Stimulated activated CD4-positive, alpha-beta T cell treated with anti-CD3 and anti-CD28 coated beads, Interleukin-1b, Interleukin-23, amount 100 ng/mL, for 48 hours (primary cell): ENCODE results near the gene ZNF541.
"Not testable (repeated sequence)": the region's sequence is repeated elsewhere in the genome, so short reads cannot be mapped to it uniquely, and the experiment has no call there.

Experiments used
- DNase-seq: peaks from one replicate; pipeline ENCODE4 v3.0.0-alpha.2; 2020

Gene ZNF541

GRCh38 chr19:47600246-47601179 is 27.6 kb upstream of the ZNF541 start:
- peak; percentile 100 for DNase-seq

DNA sequence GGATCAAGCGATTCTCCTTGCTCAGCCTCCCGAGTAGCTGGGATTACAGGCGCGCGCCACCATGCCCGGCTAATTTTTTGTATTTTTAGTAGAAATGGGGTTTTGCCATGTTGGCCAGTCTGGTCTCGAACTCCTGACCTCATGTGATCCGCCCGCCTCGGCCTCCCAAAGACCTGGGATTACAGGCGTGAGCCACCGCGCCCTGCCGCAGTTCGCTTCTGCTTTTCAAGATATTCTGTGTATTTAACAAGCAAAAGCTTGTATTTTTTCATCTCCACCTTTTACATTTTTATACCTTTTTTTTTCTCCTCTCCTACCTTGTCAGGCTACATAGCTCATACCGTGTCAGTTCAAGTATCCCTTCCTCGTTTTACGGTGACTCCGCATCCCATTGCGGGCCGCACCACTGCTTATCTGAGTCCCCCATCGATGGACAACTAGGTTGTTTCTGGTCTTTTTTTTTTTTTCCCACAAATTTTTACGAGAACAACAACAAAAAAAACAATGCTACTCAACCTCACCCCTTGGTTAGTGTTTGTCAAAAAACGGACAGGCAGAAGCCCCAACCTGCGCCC is 26.8 kb upstream of the ZNF541 start:
- DNase-seq, result not testable (repeated sequence)

- DNase-seq, result no peak
Measured at GRCh38 chr19:47598407-47599349, 25.7 kb upstream of the ZNF541 start.

DNA sequence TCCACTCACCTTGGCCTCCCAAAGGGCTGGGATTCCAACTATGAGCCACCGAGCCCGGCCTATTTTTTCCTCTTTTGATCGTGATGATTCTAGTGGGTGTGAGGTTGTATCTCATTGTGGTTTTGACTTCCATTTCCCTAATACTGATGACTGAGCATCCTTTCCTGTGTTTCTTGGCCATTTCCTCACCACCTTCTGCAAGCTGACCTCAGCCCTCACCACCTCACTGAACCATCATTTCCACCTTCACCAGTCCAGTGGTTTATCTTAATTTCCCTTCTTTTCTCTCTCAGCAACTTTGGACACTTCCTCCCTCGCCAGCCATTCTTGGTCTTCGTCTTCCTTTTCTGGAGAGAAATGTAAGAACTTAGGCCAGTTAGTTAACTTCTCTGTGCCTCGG is 23.0 kb upstream of the ZNF541 start:
- DNase-seq, result no peak

DNA sequence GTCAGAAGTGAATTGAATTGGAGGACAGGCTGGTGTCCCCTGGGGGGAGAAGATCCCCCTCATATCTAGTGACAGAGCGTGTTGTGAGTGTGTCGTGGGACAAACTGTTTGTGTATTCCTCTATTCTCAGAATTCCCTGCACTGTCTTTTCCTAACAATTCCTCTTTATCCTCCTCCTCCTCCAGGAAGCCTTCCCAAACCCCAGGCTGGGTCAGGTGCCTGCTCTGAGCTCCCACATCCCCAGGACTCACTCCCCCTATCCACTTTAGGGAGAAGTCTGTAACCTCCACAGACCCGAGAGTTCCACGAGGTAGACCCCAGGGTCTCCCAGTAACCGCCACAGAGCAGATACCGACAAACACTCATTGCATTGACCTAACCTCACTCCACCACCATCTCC is 20.9 kb upstream of the ZNF541 start:
- no peak for DNase-seq

GRCh38 chr19:47589824-47590223 is 16.9 kb upstream of the ZNF541 start:
- DNase-seq, result no peak

- no peak for DNase-seq
Measured at GRCh38 chr19:47587295-47587694, 14.3 kb upstream of the ZNF541 start.

GRCh38 chr19:47583161-47583560 is 10.2 kb upstream of the ZNF541 start:
- not testable (repeated sequence) for DNase-seq

DNA sequence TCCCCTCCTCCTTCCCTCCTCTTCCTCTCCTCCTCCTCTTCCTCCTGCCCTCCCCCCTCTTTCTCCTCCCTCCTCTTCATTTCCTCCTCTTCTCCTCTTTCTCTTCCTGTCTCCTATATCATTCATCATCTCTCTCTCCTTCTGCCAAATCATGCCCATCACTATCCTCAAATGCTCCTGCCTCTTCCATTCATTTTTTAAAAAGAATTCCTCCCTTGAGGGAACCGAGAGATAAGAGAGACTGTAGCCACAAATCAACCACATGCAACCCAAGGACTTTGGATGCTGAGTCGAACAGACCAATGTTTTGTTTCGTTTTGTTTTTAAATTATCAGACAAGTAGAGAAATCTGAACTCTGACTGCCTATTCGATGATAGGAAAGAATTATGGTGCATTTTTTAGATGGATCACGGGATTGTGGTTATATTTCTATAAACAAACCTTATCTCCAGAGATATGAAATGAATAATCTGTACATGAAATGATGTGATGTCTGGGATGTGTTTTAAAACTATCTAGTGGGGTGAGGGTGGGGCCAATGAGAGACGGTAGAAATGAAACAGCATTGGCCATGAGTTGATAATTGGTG is 9.5 kb upstream of the ZNF541 start:
- DNase-seq, result no peak

DNA sequence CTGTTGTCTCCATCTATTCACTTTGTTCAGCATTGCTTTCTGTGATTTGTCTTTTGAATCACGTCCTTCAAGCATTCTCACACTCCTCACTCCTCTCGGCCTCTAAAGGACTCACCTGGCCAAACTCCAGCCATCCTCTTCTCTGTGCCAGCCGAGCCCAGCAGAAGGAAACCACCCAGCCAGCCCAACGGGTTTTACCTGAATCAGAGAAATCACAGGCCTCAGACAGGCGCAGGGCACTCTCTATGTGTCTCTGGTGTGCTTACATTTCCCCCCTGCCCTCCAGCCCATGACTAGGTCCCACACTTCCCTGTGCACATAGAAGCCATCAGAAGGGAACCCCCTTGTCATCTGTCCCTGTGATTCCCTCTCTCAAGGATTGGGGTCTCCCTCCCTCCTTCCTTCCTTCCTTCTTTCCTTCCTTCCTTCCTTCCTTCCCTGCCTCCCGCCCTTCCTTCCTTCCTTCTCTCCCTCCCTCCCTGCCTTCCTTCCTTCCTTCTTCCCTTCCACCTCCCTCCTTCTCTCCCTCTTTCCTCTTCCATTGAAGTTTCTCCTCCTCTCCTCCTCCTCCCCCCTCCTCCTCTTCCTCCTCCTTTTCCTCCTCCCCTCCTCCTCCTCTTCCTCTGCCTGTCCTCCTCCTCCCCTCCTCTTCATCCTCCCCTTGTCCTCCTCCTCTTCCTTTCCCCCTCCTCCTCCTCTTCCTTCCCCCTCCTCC is 8.8 kb upstream of the ZNF541 start:
- DNase-seq, result no peak

- DNase-seq, result no peak
Measured at GRCh38 chr19:47580397-47580796, 7.4 kb upstream of the ZNF541 start.

GRCh38 chr19:47572635-47573034 is 313 bp downstream of the ZNF541 start:
- no peak for DNase-seq

DNA sequence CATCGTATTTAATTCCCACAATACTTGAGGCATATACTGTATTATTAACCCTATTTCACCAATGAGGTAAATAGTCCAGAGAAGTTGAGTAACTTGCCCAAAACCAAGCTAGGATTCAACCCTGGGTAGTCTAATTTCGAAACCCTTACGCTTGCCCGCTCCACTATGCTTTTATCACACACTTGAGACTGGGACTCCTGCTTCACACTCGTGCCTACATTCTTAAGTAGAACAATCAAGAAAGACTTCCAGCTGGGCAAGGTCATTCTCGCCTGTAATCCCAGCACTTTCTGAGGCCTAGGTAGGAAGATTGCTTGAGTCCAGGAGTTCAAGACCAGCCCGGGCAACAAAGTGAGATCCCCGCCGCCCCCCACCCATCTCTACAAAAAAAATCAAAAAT is 3.6 kb downstream of the ZNF541 start:
- DNase-seq, result no peak

- no peak for DNase-seq
Measured at GRCh38 chr19:47564081-47564480, 8.9 kb downstream of the ZNF541 start.

GRCh38 chr19:47561440-47562057 is 11.4 kb downstream of the ZNF541 start:
- no peak for DNase-seq

DNA sequence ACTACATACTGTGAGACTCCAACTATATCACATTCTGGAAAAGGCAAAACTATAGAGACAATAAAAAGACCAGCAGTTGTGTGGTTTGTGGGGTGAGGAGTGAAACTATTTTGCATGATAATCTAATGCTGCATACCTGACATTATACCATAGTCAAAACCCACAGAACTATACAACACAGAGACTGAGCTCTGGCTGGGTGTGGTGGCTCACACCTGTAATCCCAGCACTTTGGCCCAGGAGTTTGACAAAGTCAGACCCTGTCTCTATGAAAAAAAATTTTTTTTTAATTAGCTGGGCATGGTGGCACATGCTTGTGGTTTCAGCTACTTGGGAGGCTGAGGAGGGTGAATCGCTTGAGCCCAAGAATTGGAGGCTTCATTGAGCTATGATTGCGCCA is 11.9 kb downstream of the ZNF541 start:
- DNase-seq, result no peak

DNA sequence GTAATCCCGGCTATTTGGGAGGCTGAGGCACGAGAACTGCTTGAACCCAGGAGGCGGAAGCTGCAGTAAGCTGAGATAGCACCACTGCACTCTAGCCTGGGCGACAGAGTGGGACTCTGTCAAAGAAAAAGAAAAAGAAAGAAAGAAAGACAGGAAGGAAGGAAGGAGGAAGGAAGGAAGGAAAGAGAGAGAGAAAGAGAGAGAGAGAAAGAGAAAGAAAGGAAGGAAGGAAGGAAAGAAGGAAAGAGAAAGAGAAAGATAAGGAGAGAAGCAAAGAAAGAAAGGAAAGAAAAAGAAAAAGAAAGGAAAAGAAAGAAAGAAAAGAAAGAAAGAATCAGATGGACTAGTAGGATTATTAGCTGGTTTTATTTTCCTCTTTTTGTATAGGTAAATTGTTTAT is 22.8 kb downstream of the ZNF541 start:
- DNase-seq, result no peak

DNA sequence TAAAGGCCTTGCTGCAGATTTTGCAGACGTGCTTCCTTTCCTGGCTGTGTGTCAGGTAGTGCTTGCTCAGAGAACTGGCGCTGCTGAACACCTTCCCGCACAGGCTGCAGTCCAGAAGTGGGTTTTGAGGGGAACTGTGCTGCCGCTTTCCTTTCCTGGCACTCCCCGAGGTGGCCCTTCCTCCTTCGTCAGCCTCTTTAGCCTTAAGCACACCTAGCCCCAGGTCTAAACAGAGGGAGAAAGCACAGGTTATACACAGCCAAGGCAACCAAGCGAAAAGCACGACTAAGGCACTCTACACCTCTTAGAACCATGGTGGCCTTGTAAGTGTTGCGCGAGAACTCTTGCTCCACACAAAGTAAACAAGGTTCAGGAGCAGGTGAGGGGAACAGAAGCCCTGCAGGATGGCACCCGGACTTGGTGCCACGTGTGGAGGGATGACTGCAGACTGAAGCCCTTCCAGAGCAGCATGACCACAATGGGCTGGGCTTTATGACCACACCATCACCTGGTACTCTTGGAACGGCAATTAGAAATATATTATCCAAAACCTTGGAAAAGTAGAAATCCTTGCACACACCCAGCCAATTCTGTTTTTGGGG is 23.6 kb downstream of the ZNF541 start:
- DNase-seq, result no peak

GRCh38 chr19:47547199-47547598 is 25.7 kb downstream of the ZNF541 start:
- DNase-seq, result no peak

GRCh38 chr19:47545061-47545948 is 27.6 kb downstream of the ZNF541 start:
- DNase-seq, result no peak
